KG1 (cell line): ENCODE data around the gene F10.
"Not testable (repeated sequence)": the region's sequence is repeated elsewhere in the genome, so short reads cannot be mapped to it uniquely, and the experiment has no call there.

Source experiments
- DNase-seq: peaks from one replicate; lab custom pipeline; 2025; lab: John Stamatoyannopoulos, UW

F10 gene

GRCh38 chr13:113152984-113153809, 30.6 kb downstream of the F10 start:
- DNase-seq, result no peak

- DNase-seq, result no peak
Observed at GRCh38 chr13:113153810-113154748, 31.5 kb downstream of the F10 start.

GRCh38 chr13:113155201-113155600, 32.6 kb downstream of the F10 start:
- DNase-seq, result no peak

- no peak for DNase-seq
Observed at GRCh38 chr13:113155982-113156655, 33.5 kb downstream of the F10 start.

- DNase-seq, result no peak
Observed at GRCh38 chr13:113157206-113157928, 34.8 kb downstream of the F10 start.

- DNase-seq, result no peak
Observed at GRCh38 chr13:113157929-113158747, 35.5 kb downstream of the F10 start, which contains the start of gene PROZ. Gene PROZ, plus strand, starts transcription at chr13:113158648. Its CDS starts 13 bp downstream, at chr13:113158661.

GRCh38 chr13:113158946-113159345, 36.3 kb downstream of the F10 start:
- DNase-seq, result no peak

GRCh38 chr13:113159701-113160100, 37.1 kb downstream of the F10 start:
- no peak for DNase-seq

- no peak for DNase-seq
Observed at GRCh38 chr13:113160983-113161382, 38.4 kb downstream of the F10 start.

- no peak for DNase-seq
Observed at GRCh38 chr13:113161433-113161832, 38.8 kb downstream of the F10 start.

- not testable (repeated sequence) for DNase-seq
Observed at GRCh38 chr13:113161975-113162374, 39.4 kb downstream of the F10 start.

- no peak for DNase-seq
Observed at GRCh38 chr13:113162783-113163685, 40.4 kb downstream of the F10 start.

GRCh38 chr13:113164492-113164891, 41.9 kb downstream of the F10 start:
- DNase-seq, result no peak

- no peak for DNase-seq
Observed at GRCh38 chr13:113166266-113166665, 43.7 kb downstream of the F10 start.

- no peak for DNase-seq
Observed at GRCh38 chr13:113166681-113167080, 44.1 kb downstream of the F10 start.

GRCh38 chr13:113167155-113167554, 44.6 kb downstream of the F10 start:
- DNase-seq, result no peak

GRCh38 chr13:113167575-113167974, 45.0 kb downstream of the F10 start:
- DNase-seq, result no peak

- no peak for DNase-seq
Observed at GRCh38 chr13:113168211-113168610, 45.6 kb downstream of the F10 start.
